B cell (primary cell): Measurements from ENCODE around the gene DSG1. TPM values are rescaled to one million over a fixed set of nuclear protein-coding genes. Genes with fewer than 3 reads are reported as not detected.

Experiments used
- ATAC-seq: fragments of 200-7000 bp; cut with Tn5 transposase; one replicate; pipeline ENCODE4 v1.10.0; 2021; ENCODE audit warnings: low read depth, mild to moderate bottlenecking, moderate number of reproducible peaks, moderate library complexity
- CTCF ChIA-PET: fragments of 350-600 bp; sonication (Branson Sonifier 250); formaldehyde crosslinking; loops from one replicate; lab custom pipeline; 2021; ENCODE audit warnings: antibody characterized with exemption, inconsistent platforms; lab: Charles Lee
- POLR2A ChIA-PET: fragments of 350-600 bp; sonication (Branson Sonifier 250); formaldehyde crosslinking; loops from one replicate; lab custom pipeline; 2021; ENCODE audit warnings: antibody characterized with exemption; lab: Charles Lee
- DNase-seq: peaks from one replicate; pipeline ENCODE4 v3.0.0; 2013
- H2AFZ ChIP-seq: 2 replicates; pipeline ENCODE4 v1.6.1; 2012; ENCODE audit warnings: mild to moderate bottlenecking, low read depth, low read length; ENCODE audit not compliant: insufficient read depth, poor library complexity, severe bottlenecking
- H3K27ac ChIP-seq, 2 donors: 1 replicate in 1 of 2; 2 replicates in 1 of 2; pipeline ENCODE4 v1.5.1; 2012 to 2013; ENCODE audit warnings: low read length in 2 of 2, mild to moderate bottlenecking in 2 of 2, moderate library complexity in 1 of 2
- H3K27me3 ChIP-seq, 4 experiments: fragments of 200-600 bp in 1 of 4; sonication (generic) in 1 of 4; replicated peaks in 1 of 4; 1 replicate in 2 of 4; 2 replicates in 2 of 4; pipeline versions ENCODE4 v1.6.1 to v1.7.0; 2013 to 2016; ENCODE audit warnings: low read length in 3 of 4, mild to moderate bottlenecking in 2 of 4, mixed read lengths in 1 of 4, moderate library complexity in 1 of 4; ENCODE audit not compliant: insufficient read depth in 4 of 4, control insufficient read depth in 3 of 4; ENCODE audit errors: control extremely low read depth in 1 of 4
- H3K36me3 ChIP-seq, 2 experiments: replicated peaks in 1 of 2; 1 replicate in 1 of 2; 2 replicates in 1 of 2; pipeline versions ENCODE4 v1.6.1 to v1.7.1; 2013; ENCODE audit warnings: low read length in 1 of 2; ENCODE audit not compliant: insufficient read depth in 2 of 2, control insufficient read depth in 1 of 2; ENCODE audit errors: control extremely low read depth in 1 of 2, extremely low read depth in 1 of 2
- H3K4me1 ChIP-seq, 2 donors: fragments of 200-600 bp in 1 of 2; sonication (generic) in 1 of 2; 1 replicate in 1 of 2; 2 replicates in 1 of 2; pipeline versions ENCODE4 v1.5.1 to v1.6.1; 2013 to 2017; ENCODE audit warnings: low read length in 2 of 2; ENCODE audit not compliant: control insufficient read depth in 2 of 2, insufficient read depth in 2 of 2
- H3K4me2 ChIP-seq: replicated peaks from 2 replicates; pipeline ENCODE3; 2012; ENCODE audit warnings: mild to moderate bottlenecking, low read depth, low read length; ENCODE audit not compliant: poor library complexity, severe bottlenecking
- H3K4me3 ChIP-seq, 5 experiments: fragments of 200-600 bp in 1 of 5; sonication (generic) in 1 of 5; 1 replicate in 3 of 5; 2 replicates in 2 of 5; pipeline versions ENCODE4 v1.5.1 to v1.7.0; 2011 to 2016; ENCODE audit warnings: low read length in 4 of 5, mild to moderate bottlenecking in 4 of 5, low read depth in 2 of 5, control low read depth in 1 of 5, moderate library complexity in 1 of 5; ENCODE audit not compliant: insufficient read depth in 1 of 5; ENCODE audit errors: control extremely low read depth in 1 of 5, extremely low read depth in 1 of 5
- H3K79me2 ChIP-seq: fragments of 200-600 bp; sonication (generic); one replicate; pipeline ENCODE4 v1.6.0; 2016; ENCODE audit warnings: low read length; ENCODE audit not compliant: control insufficient read depth, insufficient read depth
- H3K9ac ChIP-seq: fragments of 200-600 bp; sonication (generic); 2 replicates; pipeline ENCODE4 v1.6.1; 2017; ENCODE audit warnings: mild to moderate bottlenecking, low read length, moderate library complexity
- H3K9me3 ChIP-seq, 3 donors: one replicate each; pipeline versions ENCODE4 v1.6.1 to v1.7.1; 2013; ENCODE audit warnings: low read length in 2 of 3; ENCODE audit not compliant: control insufficient read depth in 2 of 3, insufficient read depth in 1 of 3; ENCODE audit errors: control extremely low read depth in 1 of 3
- H4K20me1 ChIP-seq: 2 replicates; pipeline ENCODE4 v1.6.0; 2012; ENCODE audit warnings: mild to moderate bottlenecking, low read length; ENCODE audit not compliant: insufficient read depth, control insufficient read depth, poor library complexity, severe bottlenecking
- H3K27ac Mint-ChIP-seq: one replicate; pipeline ENCODE4 v1.8.0; 2021; ENCODE audit warnings: mixed read lengths
- H3K27me3 Mint-ChIP-seq: one replicate; pipeline ENCODE4 v1.8.0; 2021; ENCODE audit warnings: mixed read lengths
- H3K4me1 Mint-ChIP-seq: one replicate; pipeline ENCODE4 v1.8.0; 2021; ENCODE audit warnings: mixed read lengths
- H3K4me3 Mint-ChIP-seq: one replicate; pipeline ENCODE4 v1.8.0; 2021; ENCODE audit warnings: mixed read lengths
- H3K9me3 Mint-ChIP-seq: one replicate; pipeline ENCODE4 v1.8.0; 2022; ENCODE audit warnings: mixed read lengths; ENCODE audit not compliant: insufficient read depth
- EZH2 ChIP-seq: IDR thresholded peaks from 2 replicates; pipeline ENCODE4 v1.6.1; 2012; ENCODE audit warnings: borderline replicate concordance, low read depth, mild to moderate bottlenecking, moderate library complexity, low read length; ENCODE audit not compliant: insufficient read depth, poor library complexity, severe bottlenecking
- WGBS: methylation state at CpG from one replicate; pipeline ENCODE4 v1.1.5; 2013; ENCODE audit warnings: missing lambda C conversion rate; ENCODE audit not compliant: insufficient coverage; 5-methylcytosine and 5-hydroxymethylcytosine counted together
- intact Hi-C: fragments of 100-400 bp; cut with micrococcal nuclease; formaldehyde crosslinking; loops from one replicate; pipeline ENCODE4 v1.10.0; 2022
- polyA plus RNA-seq: library from polyadenylated mRNA; depleted of rRNA; stranded (reverse); fragments of >200 nt; gene quantifications from 2 replicates; pipeline ENCODE4 v1.2.3, GENCODE V29; 2012
- total RNA-seq, 2 donors: library from RNA; stranded (reverse); fragments of 120-200 nt in 1 of 2; gene quantifications; 1 replicate in 1 of 2; 2 replicates in 1 of 2; pipeline versions ENCODE4 v1.2.3 to v1.2.4, GENCODE V29; 2013 to 2022
- TF ChIP-seq, protein P1 (sequence below): fragments of 200-600 bp; IDR thresholded peaks from one replicate; pipeline ENCODE4 v1.8.0; 2022; ENCODE audit warnings: antibody characterized with exemption, mild to moderate bottlenecking

Gene DSG1
- total and polyA plus RNA-seq, 2 donors (not counting 1 experiment from before 2014, with no cell fraction given) = not detected

GRCh38 chr18:31273812-31274527, 44.0 kb upstream of the DSG1 start:
- no peak for DNase-seq
- ChIA-PET CTCF (no interaction called here), POLR2A (no interaction called here)
- no peaks in the 10 kb centered on the region for H3K4me1 ChIP-seq
- Mint-ChIP-seq H3K4me1 (no peaks in the 10 kb centered on the region), H3K27me3 (no peaks in the 10 kb centered on the region), H3K4me3 (no peak overlapping the region), H3K27ac (no peak overlapping the region), H3K9me3 (no peaks in the 10 kb centered on the region)
- H3K36me3 ChIP-seq = no peaks in the 10 kb centered on the region
- no peak overlapping the region for H3K9ac ChIP-seq
- no peaks in the 10 kb centered on the region for H3K27me3 ChIP-seq
- no peaks in the 10 kb centered on the region for H3K79me2 ChIP-seq
- H3K4me2 ChIP-seq = no peak overlapping the region
- intact Hi-C loops = no loop called here
- no peaks in the 10 kb centered on the region for H3K9me3 ChIP-seq
- no peak overlapping the region for H3K4me3 ChIP-seq
- H2AFZ ChIP-seq = no peak overlapping the region
- no CpG with 5 or more reads among the region's 5 CpGs for whole genome bisulfite sequencing
- TF ChIP-seq EZH2 = no peak
- TF ChIP-seq, protein P1, sequence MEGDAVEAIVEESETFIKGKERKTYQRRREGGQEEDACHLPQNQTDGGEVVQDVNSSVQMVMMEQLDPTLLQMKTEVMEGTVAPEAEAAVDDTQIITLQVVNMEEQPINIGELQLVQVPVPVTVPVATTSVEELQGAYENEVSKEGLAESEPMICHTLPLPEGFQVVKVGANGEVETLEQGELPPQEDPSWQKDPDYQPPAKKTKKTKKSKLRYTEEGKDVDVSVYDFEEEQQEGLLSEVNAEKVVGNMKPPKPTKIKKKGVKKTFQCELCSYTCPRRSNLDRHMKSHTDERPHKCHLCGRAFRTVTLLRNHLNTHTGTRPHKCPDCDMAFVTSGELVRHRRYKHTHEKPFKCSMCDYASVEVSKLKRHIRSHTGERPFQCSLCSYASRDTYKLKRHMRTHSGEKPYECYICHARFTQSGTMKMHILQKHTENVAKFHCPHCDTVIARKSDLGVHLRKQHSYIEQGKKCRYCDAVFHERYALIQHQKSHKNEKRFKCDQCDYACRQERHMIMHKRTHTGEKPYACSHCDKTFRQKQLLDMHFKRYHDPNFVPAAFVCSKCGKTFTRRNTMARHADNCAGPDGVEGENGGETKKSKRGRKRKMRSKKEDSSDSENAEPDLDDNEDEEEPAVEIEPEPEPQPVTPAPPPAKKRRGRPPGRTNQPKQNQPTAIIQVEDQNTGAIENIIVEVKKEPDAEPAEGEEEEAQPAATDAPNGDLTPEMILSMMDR = no peak
- no peaks in the 10 kb centered on the region for H4K20me1 ChIP-seq
- H3K27ac ChIP-seq = no peak overlapping the region
- ATAC-seq = no peak

DNA sequence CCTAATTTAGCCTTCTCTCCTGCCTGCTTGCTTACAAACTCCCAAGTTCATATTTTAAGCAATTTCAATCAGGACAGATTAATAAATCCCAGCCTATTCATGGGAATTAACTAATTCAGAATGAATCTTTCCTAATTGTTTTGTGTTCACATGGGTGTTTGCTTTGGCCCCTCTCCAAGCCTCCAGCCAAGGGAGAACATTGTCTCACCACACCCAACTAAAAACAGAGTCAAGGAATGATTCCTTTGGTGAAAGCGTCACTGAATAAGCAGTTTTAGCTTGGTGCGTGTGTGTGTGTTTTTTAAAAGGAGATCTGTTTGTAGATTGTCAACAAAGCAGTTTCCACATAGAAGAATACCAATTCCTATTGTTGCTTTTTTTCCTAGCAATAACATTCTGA, 43.0 kb upstream of the DSG1 start:
- H3K4me2 ChIP-seq = no peak overlapping the region
- no peaks in the 10 kb centered on the region for H3K27me3 ChIP-seq
- no peak overlapping the region for H3K9ac ChIP-seq
- WGBS = no CpG with 5 or more reads among the region's 2 CpGs
- H3K4me3 Mint-ChIP-seq = no peak overlapping the region
- no peaks in the 10 kb centered on the region for H3K36me3 ChIP-seq
- H3K9me3 ChIP-seq = no peaks in the 10 kb centered on the region
- H3K4me1 Mint-ChIP-seq = no peaks in the 10 kb centered on the region
- no peak overlapping the region for H3K4me3 ChIP-seq
- TF ChIP-seq EZH2 = no peak
- TF ChIP-seq, protein P1 = no peak
- H3K9me3 Mint-ChIP-seq = no peaks in the 10 kb centered on the region
- no peaks in the 10 kb centered on the region for H3K79me2 ChIP-seq
- DNase-seq = no peak
- no peaks in the 10 kb centered on the region for H3K4me1 ChIP-seq
- intact Hi-C loops = no loop called here
- ChIA-PET CTCF (no interaction called here), POLR2A (no interaction called here)
- H3K27ac Mint-ChIP-seq = no peak overlapping the region
- no peak overlapping the region for H3K27ac ChIP-seq
- H4K20me1 ChIP-seq = no peaks in the 10 kb centered on the region
- H2AFZ ChIP-seq = no peak overlapping the region
- ATAC-seq = no peak
- no peaks in the 10 kb centered on the region for H3K27me3 Mint-ChIP-seq
